ENCODE data around the gene HERC3.
A peak's percentile ranks its signal among the peaks of the same experiment; 100 is the strongest.

The HERC3 gene

GRCh38 chr4:88705805-88706492, 113.7 kb downstream of the HERC3 start:
- DNase-seq (ENCODE audit: low read depth): no peak
- no peak for TF ChIP-seq CTCF (IDR thresholded peaks at IDR 0.05; ENCODE audit: control insufficient read depth, extremely low read depth, insufficient read depth)
- H3K4me3 ChIP-seq (ENCODE audit: low read depth, low read length): no peak overlapping the region

- TF ChIP-seq CTCF (IDR thresholded peaks at IDR 0.05; ENCODE audit: control insufficient read depth, extremely low read depth, insufficient read depth): peak; percentile 81
- H3K4me3 ChIP-seq (ENCODE audit: low read depth, low read length): no peak overlapping the region
- peak; percentile 54 for DNase-seq (ENCODE audit: low read depth)
Measured at GRCh38 chr4:88706574-88706973, 114.3 kb downstream of the HERC3 start.

GRCh38 chr4:88709989-88710388, 117.7 kb downstream of the HERC3 start:
- no peak for DNase-seq (ENCODE audit: low read depth)
- no peak for TF ChIP-seq CTCF (IDR thresholded peaks at IDR 0.05; ENCODE audit: control insufficient read depth, extremely low read depth, insufficient read depth)
- no peak overlapping the region for H3K4me3 ChIP-seq (ENCODE audit: low read depth, low read length)

GRCh38 chr4:88713782-88714181, 121.5 kb downstream of the HERC3 start:
- H3K4me3 ChIP-seq (ENCODE audit: low read depth, low read length): no peak overlapping the region
- TF ChIP-seq CTCF (IDR thresholded peaks at IDR 0.05; ENCODE audit: control insufficient read depth, extremely low read depth, insufficient read depth): no peak
- no peak for DNase-seq (ENCODE audit: low read depth)

- no peak overlapping the region for H3K4me3 ChIP-seq (ENCODE audit: low read depth, low read length)
- no peak for DNase-seq (ENCODE audit: low read depth)
- no peak for TF ChIP-seq CTCF (IDR thresholded peaks at IDR 0.05; ENCODE audit: control insufficient read depth, extremely low read depth, insufficient read depth)
Measured at GRCh38 chr4:88718098-88718497, 125.8 kb downstream of the HERC3 start.

DNA sequence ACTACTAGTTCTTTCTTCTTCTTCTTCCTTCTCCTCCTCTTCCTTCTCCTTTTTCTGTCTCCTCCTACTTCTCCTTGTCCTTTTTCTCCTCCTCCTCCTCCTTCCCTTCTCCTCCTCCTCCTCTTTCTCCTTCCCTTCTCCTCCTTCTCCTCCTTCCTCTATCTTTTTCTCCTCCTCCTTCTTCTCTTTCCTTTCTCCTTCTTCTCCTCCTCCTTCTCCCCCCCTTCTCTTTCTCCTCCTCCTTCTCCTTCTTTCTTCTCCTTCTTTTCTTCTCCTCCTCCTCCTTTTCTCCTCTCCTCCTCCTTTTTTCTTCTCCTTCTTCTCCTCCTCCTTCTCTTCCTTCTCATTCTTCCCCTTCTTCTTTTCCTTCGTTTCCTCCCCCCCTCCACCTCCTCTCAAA, 127.1 kb downstream of the HERC3 start:
- no peak for TF ChIP-seq CTCF (IDR thresholded peaks at IDR 0.05; ENCODE audit: control insufficient read depth, extremely low read depth, insufficient read depth)
- DNase-seq (ENCODE audit: low read depth): no peak
- no peak overlapping the region for H3K4me3 ChIP-seq (ENCODE audit: low read depth, low read length)
